ENCODE data around the gene DOCK3.

DNA sequence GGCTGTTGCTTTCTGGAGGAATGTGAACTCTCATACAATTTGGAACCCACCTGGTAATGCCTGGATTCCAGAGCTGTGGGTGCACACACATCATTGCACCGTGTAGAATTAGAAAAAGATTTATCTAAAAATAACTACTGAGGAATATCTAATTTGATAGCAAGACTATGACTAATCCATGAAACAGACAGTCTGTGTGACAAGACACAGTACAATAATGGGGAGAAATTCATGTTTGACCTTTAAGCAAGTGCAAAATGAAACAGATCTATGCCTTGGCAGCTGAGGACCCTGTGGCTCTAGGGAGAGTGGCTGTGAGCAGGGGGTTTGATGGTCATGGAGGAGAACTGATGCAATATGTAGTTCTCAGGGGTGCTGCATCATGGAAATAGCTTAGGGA lies 7.9 kb upstream of the DOCK3 start:
- TF ChIP-seq POLR2AphosphoS5 (IDR thresholded peaks at IDR 0.05; ENCODE audit: low read depth, low read length) (no peak), FOXP2 (optimal IDR thresholded peaks at IDR 0.05; ENCODE audit: borderline replicate concordance, extremely low read depth, extremely low read length, insufficient read depth) (no peak), TAF1 (IDR thresholded peaks at IDR 0.05; ENCODE audit: borderline replicate concordance, insufficient read depth, low read length) (no peak)
- TF ChIP-seq, protein P1, sequence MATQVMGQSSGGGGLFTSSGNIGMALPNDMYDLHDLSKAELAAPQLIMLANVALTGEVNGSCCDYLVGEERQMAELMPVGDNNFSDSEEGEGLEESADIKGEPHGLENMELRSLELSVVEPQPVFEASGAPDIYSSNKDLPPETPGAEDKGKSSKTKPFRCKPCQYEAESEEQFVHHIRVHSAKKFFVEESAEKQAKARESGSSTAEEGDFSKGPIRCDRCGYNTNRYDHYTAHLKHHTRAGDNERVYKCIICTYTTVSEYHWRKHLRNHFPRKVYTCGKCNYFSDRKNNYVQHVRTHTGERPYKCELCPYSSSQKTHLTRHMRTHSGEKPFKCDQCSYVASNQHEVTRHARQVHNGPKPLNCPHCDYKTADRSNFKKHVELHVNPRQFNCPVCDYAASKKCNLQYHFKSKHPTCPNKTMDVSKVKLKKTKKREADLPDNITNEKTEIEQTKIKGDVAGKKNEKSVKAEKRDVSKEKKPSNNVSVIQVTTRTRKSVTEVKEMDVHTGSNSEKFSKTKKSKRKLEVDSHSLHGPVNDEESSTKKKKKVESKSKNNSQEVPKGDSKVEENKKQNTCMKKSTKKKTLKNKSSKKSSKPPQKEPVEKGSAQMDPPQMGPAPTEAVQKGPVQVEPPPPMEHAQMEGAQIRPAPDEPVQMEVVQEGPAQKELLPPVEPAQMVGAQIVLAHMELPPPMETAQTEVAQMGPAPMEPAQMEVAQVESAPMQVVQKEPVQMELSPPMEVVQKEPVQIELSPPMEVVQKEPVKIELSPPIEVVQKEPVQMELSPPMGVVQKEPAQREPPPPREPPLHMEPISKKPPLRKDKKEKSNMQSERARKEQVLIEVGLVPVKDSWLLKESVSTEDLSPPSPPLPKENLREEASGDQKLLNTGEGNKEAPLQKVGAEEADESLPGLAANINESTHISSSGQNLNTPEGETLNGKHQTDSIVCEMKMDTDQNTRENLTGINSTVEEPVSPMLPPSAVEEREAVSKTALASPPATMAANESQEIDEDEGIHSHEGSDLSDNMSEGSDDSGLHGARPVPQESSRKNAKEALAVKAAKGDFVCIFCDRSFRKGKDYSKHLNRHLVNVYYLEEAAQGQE (IDR thresholded peaks at IDR 0.05; ENCODE audit: insufficient read depth in 1 of 2, low read depth in 2 of 2, low read length in 2 of 2) = no peak

Data from PFSK-1 (cell line).